DLD1 (cell line): ENCODE data around the gene DTNBP1.

Source experiments
- in situ Hi-C: cut with HindIII; loops from 2 replicates; pipeline ENCODE4 v1.10.0; 2017; ENCODE audit warnings: low sequenced_read_pairs

DTNBP1 gene

GRCh38 chr6:15538106-15538505, 124.7 kb downstream of the DTNBP1 start:
- in situ Hi-C loops = no loop called here

- in situ Hi-C loops = no loop called here
Measured at GRCh38 chr6:15536198-15536955, 126.5 kb downstream of the DTNBP1 start.

- in situ Hi-C loops = no loop called here
Measured at GRCh38 chr6:15535495-15536197, 127.2 kb downstream of the DTNBP1 start.

GRCh38 chr6:15534974-15535373, 127.9 kb downstream of the DTNBP1 start:
- in situ Hi-C loops = no loop called here

GRCh38 chr6:15533379-15534026, 129.3 kb downstream of the DTNBP1 start:
- in situ Hi-C loops = no loop called here

GRCh38 chr6:15531973-15532372, 130.9 kb downstream of the DTNBP1 start:
- in situ Hi-C loops = no loop called here

- in situ Hi-C loops = no loop called here
Measured at GRCh38 chr6:15530411-15530810, 132.4 kb downstream of the DTNBP1 start.

GRCh38 chr6:15528870-15529269, 134.0 kb downstream of the DTNBP1 start:
- in situ Hi-C loops = no loop called here

GRCh38 chr6:15527838-15528617, 134.8 kb downstream of the DTNBP1 start:
- in situ Hi-C loops = no loop called here

- in situ Hi-C loops = no loop called here
Measured at GRCh38 chr6:15526212-15526701, 136.6 kb downstream of the DTNBP1 start.

- in situ Hi-C loops = no loop called here
Measured at GRCh38 chr6:15524861-15525401, 137.9 kb downstream of the DTNBP1 start.

- in situ Hi-C loops = no loop called here
Measured at GRCh38 chr6:15523679-15524630, 138.9 kb downstream of the DTNBP1 start.

GRCh38 chr6:15522856-15523529, 139.8 kb downstream of the DTNBP1 start:
- in situ Hi-C loops = no loop called here

- in situ Hi-C loops = no loop called here
Measured at GRCh38 chr6:15522427-15522826, 140.4 kb downstream of the DTNBP1 start.

GRCh38 chr6:15522026-15522425, 140.8 kb downstream of the DTNBP1 start:
- in situ Hi-C loops = no loop called here

GRCh38 chr6:15521582-15521981, 141.2 kb downstream of the DTNBP1 start:
- in situ Hi-C loops = no loop called here

- in situ Hi-C loops = no loop called here
Measured at GRCh38 chr6:15520626-15521203, 142.1 kb downstream of the DTNBP1 start.

GRCh38 chr6:15519681-15520080, 143.1 kb downstream of the DTNBP1 start:
- in situ Hi-C loops = no loop called here

GRCh38 chr6:15518878-15519277, 143.9 kb downstream of the DTNBP1 start:
- in situ Hi-C loops = no loop called here
